IPS DF 6.9 (cell line): ENCODE data around the gene ZDHHC18.

Experiments
- DNase-seq: peaks from one replicate; pipeline ENCODE4 v3.0.0-alpha.2; 2013; ENCODE audit warnings: low read depth, low spot score
- H3K27ac ChIP-seq: one replicate; pipeline ENCODE4 v1.5.1; 2013; ENCODE audit warnings: low read length, control low read depth
- H3K27me3 ChIP-seq: 2 replicates; pipeline ENCODE4 v1.6.1; 2013; ENCODE audit warnings: mild to moderate bottlenecking, low read length; ENCODE audit not compliant: control insufficient read depth, insufficient read depth
- H3K36me3 ChIP-seq: 2 replicates; pipeline ENCODE4 v1.6.1; 2013; ENCODE audit warnings: low read length; ENCODE audit not compliant: control insufficient read depth, insufficient read depth
- H3K4me1 ChIP-seq: 2 replicates; pipeline ENCODE4 v1.6.1; 2013; ENCODE audit warnings: low read length; ENCODE audit not compliant: control insufficient read depth, insufficient read depth
- H3K4me3 ChIP-seq: 2 replicates; pipeline ENCODE4 v1.5.1; 2013; ENCODE audit warnings: mild to moderate bottlenecking, low read length
- H3K9me3 ChIP-seq: 2 replicates; pipeline ENCODE4 v1.6.1; 2013; ENCODE audit warnings: low read length, inconsistent platforms; ENCODE audit not compliant: control insufficient read depth, insufficient read depth
- WGBS: extraction: QIAGEN DNeasy Blood & Tissue Kit; methylation state at CpG from one replicate; pipeline ENCODE4 v1.1.7; 2013; ENCODE audit warnings: mixed read lengths, missing lambda C conversion rate; ENCODE audit not compliant: insufficient read length, insufficient coverage; 5-methylcytosine and 5-hydroxymethylcytosine counted together

Gene ZDHHC18

DNA sequence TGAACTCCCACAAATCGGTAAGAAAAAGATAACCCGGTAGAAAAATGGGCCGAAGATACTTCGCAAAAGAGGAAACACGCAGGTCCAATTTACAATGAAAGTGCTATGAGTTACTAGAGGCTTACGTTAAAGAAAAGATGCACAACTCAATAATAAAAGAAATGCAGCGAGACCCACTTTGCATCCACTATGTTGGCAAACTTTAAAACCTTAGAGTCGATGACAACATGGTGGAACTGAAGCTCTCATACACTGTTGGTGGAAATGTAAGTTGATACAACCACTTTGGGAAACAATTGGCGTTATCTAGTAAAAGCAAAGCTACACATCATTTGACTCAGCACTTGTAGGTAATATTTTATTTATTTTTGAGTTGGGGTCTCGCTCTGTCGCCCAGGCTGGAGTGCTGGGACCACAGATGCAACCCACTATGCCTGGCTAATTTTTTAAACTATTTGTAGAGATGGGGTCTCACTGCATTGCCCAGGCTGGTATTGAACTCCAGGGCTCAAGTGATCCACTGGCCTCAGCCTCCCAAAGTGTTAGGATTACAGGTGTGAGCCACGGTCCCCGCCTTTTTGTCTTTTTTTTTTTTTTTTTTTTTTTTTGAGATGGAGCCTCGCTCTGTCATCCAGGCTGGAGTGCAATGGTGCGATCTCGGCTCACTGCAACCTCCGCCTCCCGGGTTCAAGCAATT, 74.5 kb downstream of the ZDHHC18 start:
- Histone ChIP-seq H3K36me3 (0 out of 2 replicates have a peak, but pooled peaks cover 6% of the 10 kb centered on the region), H3K27ac (no peak overlapping the region), H3K4me1 (no peaks in the 10 kb centered on the region), H3K27me3 (no peaks in the 10 kb centered on the region), H3K4me3 (peak overlapping the region; percentile 91; the same call in 1 of the 2 replicates), H3K9me3 (no peaks in the 10 kb centered on the region)
- DNase-seq: no peak
- WGBS: no CpG with 5 or more reads among the region's 18 CpGs
